GM12801 (cell line): ENCODE data around the gene LCP1.

Experiments used
- CTCF ChIP-seq: IDR thresholded peaks from one replicate; pipeline ENCODE4 v1.5.1; 2011; ENCODE audit warnings: control low read depth; ENCODE audit not compliant: insufficient read length; ENCODE audit errors: extremely low read depth

Gene LCP1

GRCh38 chr13:46131705-46132104, 50.3 kb downstream of the LCP1 start:
- no peak for TF ChIP-seq CTCF

- TF ChIP-seq CTCF, result no peak
Measured at GRCh38 chr13:46129955-46130618, 51.9 kb downstream of the LCP1 start.

GRCh38 chr13:46129124-46129523, 52.9 kb downstream of the LCP1 start:
- TF ChIP-seq CTCF, result no peak

- no peak for TF ChIP-seq CTCF
Measured at GRCh38 chr13:46127358-46128023, 54.5 kb downstream of the LCP1 start.

- peak; percentile 49 for TF ChIP-seq CTCF
Measured at GRCh38 chr13:46126552-46127357, 55.2 kb downstream of the LCP1 start.

GRCh38 chr13:46126056-46126455, 55.9 kb downstream of the LCP1 start:
- no peak for TF ChIP-seq CTCF

- no peak for TF ChIP-seq CTCF
Measured at GRCh38 chr13:46124967-46125933, 56.7 kb downstream of the LCP1 start.
